BE2C (cell line): ENCODE results near the gene NKAIN4.

Experiments
- DNase-seq: peaks from one replicate; pipeline ENCODE4 v3.0.0-alpha.2; 2020
- H3K27me3 ChIP-seq: fragments of 250-450 bp; sonication (Bioruptor Pico); 2 replicates; pipeline ENCODE4 v1.5.1; 2020; ENCODE audit warnings: mild to moderate bottlenecking
- H3K36me3 ChIP-seq: fragments of 250-450 bp; sonication (Bioruptor Pico); 2 replicates; pipeline ENCODE4 v1.5.1; 2020; ENCODE audit warnings: mild to moderate bottlenecking
- H3K4me1 ChIP-seq: fragments of 250-450 bp; sonication (Bioruptor Pico); 2 replicates; pipeline ENCODE4 v1.5.1; 2020
- H3K4me3 ChIP-seq: 2 replicates; pipeline ENCODE4 v1.5.1; 2011; ENCODE audit warnings: low read depth, low read length
- H3K9me3 ChIP-seq: fragments of 250-450 bp; sonication (Bioruptor Pico); 2 replicates; pipeline ENCODE4 v1.5.1; 2020
- TF ChIP-seq, protein P1 (sequence below): IDR thresholded peaks from 2 replicates; pipeline ENCODE4 v1.5.1; 2012; ENCODE audit warnings: mild to moderate bottlenecking, low read depth, low read length

Gene NKAIN4

GRCh38 chr20:63285636-63286615, 31.7 kb upstream of the NKAIN4 start:
- Histone ChIP-seq H3K36me3 (peaks cover 44% of the 10 kb centered on the region), H3K27me3 (no peaks in the 10 kb centered on the region), H3K4me3 (no peak overlapping the region), H3K9me3 (no peaks in the 10 kb centered on the region), H3K4me1 (no peaks in the 10 kb centered on the region)
- TF ChIP-seq, protein P1, sequence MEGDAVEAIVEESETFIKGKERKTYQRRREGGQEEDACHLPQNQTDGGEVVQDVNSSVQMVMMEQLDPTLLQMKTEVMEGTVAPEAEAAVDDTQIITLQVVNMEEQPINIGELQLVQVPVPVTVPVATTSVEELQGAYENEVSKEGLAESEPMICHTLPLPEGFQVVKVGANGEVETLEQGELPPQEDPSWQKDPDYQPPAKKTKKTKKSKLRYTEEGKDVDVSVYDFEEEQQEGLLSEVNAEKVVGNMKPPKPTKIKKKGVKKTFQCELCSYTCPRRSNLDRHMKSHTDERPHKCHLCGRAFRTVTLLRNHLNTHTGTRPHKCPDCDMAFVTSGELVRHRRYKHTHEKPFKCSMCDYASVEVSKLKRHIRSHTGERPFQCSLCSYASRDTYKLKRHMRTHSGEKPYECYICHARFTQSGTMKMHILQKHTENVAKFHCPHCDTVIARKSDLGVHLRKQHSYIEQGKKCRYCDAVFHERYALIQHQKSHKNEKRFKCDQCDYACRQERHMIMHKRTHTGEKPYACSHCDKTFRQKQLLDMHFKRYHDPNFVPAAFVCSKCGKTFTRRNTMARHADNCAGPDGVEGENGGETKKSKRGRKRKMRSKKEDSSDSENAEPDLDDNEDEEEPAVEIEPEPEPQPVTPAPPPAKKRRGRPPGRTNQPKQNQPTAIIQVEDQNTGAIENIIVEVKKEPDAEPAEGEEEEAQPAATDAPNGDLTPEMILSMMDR = no peak
- no peak for DNase-seq

DNA sequence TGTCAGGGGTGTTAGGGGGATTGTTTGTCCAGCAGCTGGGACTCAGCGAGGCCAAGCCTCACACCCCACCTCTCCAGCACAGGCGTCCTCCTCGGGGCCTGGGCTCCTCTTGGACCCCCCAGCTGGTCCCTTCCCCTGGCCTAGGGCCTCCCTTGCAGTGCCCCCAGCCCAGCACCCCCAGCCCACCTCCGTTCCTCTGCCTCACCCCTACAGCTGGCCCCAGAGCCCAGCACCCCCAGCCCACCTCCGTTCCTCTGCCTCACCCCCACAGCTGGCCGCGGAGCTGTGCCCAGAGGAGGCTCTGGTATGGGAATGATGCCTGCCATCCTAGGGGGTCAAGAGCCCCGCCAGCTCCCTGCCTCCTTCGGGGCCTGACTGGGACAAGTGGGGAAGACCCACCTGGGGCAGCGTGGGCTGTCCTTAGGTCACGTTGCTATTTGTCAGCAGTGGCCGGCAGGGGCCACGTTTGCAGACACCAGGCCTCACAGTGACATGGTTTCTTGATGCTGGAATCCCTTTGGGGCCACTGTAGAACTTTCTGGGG, 30.8 kb upstream of the NKAIN4 start:
- no peaks in the 10 kb centered on the region for H3K4me1 ChIP-seq
- TF ChIP-seq, protein P1 = no peak
- no peaks in the 10 kb centered on the region for H3K9me3 ChIP-seq
- no peak for DNase-seq
- H3K36me3 ChIP-seq = peaks cover 51% of the 10 kb centered on the region
- H3K4me3 ChIP-seq = no peak overlapping the region
- H3K27me3 ChIP-seq = no peaks in the 10 kb centered on the region

GRCh38 chr20:63284544-63284949, 30.3 kb upstream of the NKAIN4 start:
- Histone ChIP-seq H3K4me3 (no peak overlapping the region), H3K36me3 (peaks cover 56% of the 10 kb centered on the region)
- TF ChIP-seq, protein P1 = no peak

GRCh38 chr20:63284083-63284440, 29.8 kb upstream of the NKAIN4 start:
- no peaks in the 10 kb centered on the region for H3K27me3 ChIP-seq
- no peak for DNase-seq
- TF ChIP-seq, protein P1 = no peak
- H3K4me1 ChIP-seq = no peaks in the 10 kb centered on the region
- H3K9me3 ChIP-seq = no peaks in the 10 kb centered on the region
- H3K36me3 ChIP-seq = peaks cover 60% of the 10 kb centered on the region
- H3K4me3 ChIP-seq = no peak overlapping the region

More at GRCh38 chr20:63284544-63284949, 30.3 kb upstream of the NKAIN4 start:
- Histone ChIP-seq H3K4me1 (no peaks in the 10 kb centered on the region), H3K9me3 (no peaks in the 10 kb centered on the region), H3K27me3 (no peaks in the 10 kb centered on the region)
- no peak for DNase-seq

DNA sequence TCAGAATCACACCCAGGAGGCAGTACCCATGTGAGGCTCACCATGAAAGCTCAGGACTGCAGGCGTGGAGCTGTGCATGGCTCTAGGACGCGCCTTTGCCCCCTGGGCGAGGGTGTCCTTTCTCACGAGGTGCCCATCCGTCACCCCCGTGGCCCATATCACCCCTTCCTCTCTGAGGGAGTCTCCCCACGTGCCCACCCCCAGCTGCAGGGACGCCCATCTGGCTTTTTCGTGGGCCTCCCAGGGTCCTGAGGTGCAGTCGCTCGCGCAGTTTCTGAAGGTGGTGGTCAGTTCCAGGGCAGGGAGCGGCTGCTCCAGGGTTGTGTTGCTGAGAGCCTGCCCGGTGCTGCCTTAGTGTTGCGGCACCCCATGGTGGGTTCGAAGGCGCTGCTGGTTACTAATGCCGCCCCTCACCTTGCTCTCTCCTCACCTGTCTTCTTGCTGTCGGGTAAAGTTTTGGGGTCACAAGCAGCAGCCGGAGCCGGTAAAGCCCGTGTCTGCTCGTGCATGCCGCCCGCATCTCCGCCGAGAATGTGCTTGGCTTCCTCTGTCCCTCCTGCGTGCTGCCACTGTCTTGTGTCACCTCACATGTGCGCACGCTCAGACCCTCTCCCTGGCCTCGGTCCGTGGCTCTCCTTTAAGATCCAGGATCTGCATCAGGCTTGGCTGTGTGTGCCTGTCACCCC, 29.3 kb upstream of the NKAIN4 start:
- H3K36me3 ChIP-seq = peaks cover 60% of the 10 kb centered on the region
- no peak overlapping the region for H3K4me3 ChIP-seq
- H3K27me3 ChIP-seq = no peaks in the 10 kb centered on the region
- no peaks in the 10 kb centered on the region for H3K4me1 ChIP-seq
- no peaks in the 10 kb centered on the region for H3K9me3 ChIP-seq
- no peak for DNase-seq
- TF ChIP-seq, protein P1 = no peak
